ENCODE measurements around the gene SDHA.
"Not testable (repeated sequence)": the region's sequence is repeated elsewhere in the genome, so short reads cannot be mapped to it uniquely, and the experiment has no call there.

The SDHA gene

DNA sequence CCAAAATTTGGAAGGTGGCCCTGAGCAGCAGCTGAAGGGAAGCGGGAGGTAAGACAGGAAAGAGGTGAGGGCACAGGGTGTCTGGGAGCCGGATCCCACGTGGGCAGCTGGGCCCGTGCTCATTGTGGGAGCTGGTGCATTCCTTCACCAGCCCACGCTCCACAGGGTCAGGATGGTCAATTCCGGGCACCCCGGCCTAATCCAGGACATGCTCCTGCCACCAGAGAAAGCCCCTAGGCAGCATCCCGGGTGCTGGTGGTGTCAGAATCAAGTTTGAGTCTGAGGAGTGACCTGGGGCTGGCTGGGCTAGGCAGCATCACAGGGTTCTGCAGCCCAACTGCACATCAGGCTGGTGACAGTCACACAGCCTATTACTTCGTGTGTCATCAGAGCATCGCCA, 46.2 kb downstream of the SDHA start:
- Mint-ChIP-seq H3K36me3 (ENCODE audit: low read depth) (peaks cover 24% of the 10 kb centered on the region), H3K4me1 (ENCODE audit: low read depth) (peaks cover 1% of the 10 kb centered on the region), H3K27me3 (ENCODE audit: low read depth) (no peaks in the 10 kb centered on the region), H3K27ac (no peak overlapping the region), H3K4me3 (no peak overlapping the region), H3K9me3 (peaks cover 4% of the 10 kb centered on the region)

DNA sequence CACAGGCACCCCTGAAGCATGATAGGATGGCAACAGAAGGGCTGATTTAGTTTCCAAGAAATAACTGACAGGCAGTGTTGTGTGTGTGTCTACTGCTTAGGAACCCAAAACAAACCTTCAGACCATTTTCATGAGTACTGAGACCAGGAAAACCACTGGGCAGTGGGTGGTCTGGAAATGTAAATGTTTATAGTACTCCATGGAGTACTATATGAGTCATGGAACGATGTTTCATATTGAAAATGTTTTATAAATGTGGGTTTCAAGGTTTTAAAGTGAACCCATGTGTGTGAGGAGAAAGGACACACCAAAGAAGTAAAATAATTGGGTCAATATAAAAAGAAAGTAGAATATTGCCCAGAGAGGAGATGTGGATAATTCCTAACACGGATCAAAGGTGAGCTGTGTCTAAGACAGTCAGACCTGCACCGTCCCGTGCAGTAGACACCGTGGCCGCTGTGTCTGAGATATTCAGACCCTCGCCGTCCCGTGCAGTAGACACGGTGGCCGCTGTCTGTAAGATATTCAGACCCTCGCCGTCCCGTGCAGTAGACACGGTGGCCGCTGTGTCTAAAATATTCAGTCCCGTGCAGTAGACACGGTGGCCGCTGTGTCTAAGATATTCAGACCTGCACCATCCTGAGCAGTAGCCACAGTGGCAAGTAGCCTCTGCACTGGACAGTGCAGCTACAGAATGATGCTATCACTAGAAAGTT, 48.3 kb downstream of the SDHA start:
- not testable (repeated sequence) for H3K27me3 Mint-ChIP-seq (ENCODE audit: low read depth); H3K4me3 Mint-ChIP-seq; H3K27ac Mint-ChIP-seq; H3K9me3 Mint-ChIP-seq; H3K4me1 Mint-ChIP-seq (ENCODE audit: low read depth)
- peaks cover 27% of the 10 kb centered on the region for H3K36me3 Mint-ChIP-seq (ENCODE audit: low read depth)

DNA sequence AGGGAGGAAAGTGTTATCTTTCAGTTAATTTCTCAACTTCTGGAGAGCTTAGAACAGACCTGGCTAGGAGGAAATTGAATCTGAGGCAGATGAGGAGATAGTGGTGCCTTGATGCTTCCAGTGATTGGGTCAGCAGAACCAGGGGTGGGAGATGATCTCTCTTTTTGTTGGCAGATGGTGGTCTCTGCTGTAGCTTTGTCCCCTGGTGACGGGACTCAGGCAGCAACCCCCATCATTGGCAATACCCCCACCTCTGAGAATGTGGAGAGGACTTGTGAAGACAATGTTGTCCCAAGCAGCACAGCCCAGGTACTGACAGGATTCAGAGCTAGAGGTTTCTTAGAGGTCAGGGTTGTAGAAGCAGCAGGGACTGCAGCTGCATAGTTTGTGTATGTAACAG, 49.6 kb downstream of the SDHA start:
- no peaks in the 10 kb centered on the region for H3K27me3 Mint-ChIP-seq (ENCODE audit: low read depth)
- H3K36me3 Mint-ChIP-seq (ENCODE audit: low read depth): peaks cover 23% of the 10 kb centered on the region
- no peak overlapping the region for H3K4me3 Mint-ChIP-seq
- H3K27ac Mint-ChIP-seq: no peak overlapping the region
- peaks cover 13% of the 10 kb centered on the region for H3K4me1 Mint-ChIP-seq (ENCODE audit: low read depth)
- H3K9me3 Mint-ChIP-seq: no peaks in the 10 kb centered on the region

DNA sequence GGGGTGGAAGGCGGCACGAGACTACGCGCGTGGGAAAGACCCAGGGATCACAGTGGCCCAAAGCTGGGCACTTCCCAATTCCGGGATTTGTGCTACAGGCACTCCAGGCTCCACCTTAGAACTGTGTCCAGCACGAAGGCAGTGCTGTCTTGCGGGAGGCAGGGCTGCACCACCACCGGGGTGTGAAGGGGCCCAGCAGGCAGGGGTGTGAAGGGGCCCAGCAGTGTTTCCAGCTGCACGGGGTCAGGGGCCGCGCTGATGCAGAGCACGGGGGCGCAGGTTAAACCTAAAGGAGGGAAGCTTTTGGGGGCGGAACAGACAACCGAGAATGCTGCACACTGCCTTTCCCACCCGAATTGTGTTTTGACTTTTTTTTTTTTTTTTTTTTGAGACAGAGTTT, 52.2 kb downstream of the SDHA start:
- Mint-ChIP-seq H3K27ac (peak overlapping the region; percentile 49), H3K27me3 (ENCODE audit: low read depth) (no peaks in the 10 kb centered on the region), H3K4me3 (peak overlapping the region; percentile 56), H3K9me3 (no peaks in the 10 kb centered on the region), H3K4me1 (ENCODE audit: low read depth) (peaks cover 29% of the 10 kb centered on the region), H3K36me3 (ENCODE audit: low read depth) (peaks cover 15% of the 10 kb centered on the region)

DNA sequence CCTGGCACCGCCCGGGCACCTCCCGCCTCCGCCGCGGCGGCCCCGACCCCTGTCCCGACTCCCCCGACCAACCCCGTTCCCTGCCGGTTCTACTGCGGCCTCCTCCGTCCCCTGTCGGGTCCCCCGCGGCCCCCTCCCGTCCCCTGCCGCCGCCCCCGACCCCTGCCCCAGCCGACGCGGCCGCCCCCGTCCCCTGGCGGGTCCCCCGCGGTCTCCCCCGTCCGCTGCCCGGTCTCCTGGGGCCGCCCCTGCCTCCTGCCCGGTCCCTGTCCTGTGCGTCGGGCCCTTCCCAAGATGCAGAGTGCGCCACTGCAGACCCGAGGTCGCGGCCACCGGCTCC, 53.7 kb downstream of the SDHA start:
- H3K27me3 Mint-ChIP-seq (ENCODE audit: low read depth); H3K9me3 Mint-ChIP-seq: not testable (repeated sequence)
- peaks cover 14% of the 10 kb centered on the region for H3K36me3 Mint-ChIP-seq (ENCODE audit: low read depth)
- peaks cover 30% of the 10 kb centered on the region for H3K4me1 Mint-ChIP-seq (ENCODE audit: low read depth)
- peak overlapping the region; percentile 91 for H3K27ac Mint-ChIP-seq
- H3K4me3 Mint-ChIP-seq: peak overlapping the region; percentile 96

DNA sequence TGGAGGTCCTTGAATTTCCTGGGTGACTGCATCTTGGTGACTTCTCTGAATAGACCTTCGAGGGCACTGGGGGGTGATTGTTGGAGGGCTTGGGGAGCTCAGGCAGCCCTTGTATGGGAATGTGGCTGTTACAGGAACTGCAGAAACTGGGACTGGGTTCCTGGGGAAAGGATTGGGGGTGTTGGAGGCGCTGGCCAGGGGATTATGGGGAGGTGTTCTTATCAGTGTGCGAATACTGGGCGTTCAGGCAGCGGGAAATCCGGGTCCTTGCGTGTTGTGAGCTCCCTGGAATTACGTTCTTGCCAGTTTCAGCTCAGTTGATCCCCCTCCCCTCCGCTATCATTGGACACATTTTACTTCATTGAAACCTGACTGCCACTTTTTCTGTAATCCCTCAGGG, 55.0 kb downstream of the SDHA start:
- Mint-ChIP-seq H3K4me3 (peak overlapping the region; percentile 96), H3K36me3 (ENCODE audit: low read depth) (peaks cover 12% of the 10 kb centered on the region), H3K4me1 (ENCODE audit: low read depth) (peaks cover 31% of the 10 kb centered on the region), H3K27ac (peak overlapping the region; percentile 77)
- H3K9me3 Mint-ChIP-seq; H3K27me3 Mint-ChIP-seq (ENCODE audit: low read depth): not testable (repeated sequence)

DNA sequence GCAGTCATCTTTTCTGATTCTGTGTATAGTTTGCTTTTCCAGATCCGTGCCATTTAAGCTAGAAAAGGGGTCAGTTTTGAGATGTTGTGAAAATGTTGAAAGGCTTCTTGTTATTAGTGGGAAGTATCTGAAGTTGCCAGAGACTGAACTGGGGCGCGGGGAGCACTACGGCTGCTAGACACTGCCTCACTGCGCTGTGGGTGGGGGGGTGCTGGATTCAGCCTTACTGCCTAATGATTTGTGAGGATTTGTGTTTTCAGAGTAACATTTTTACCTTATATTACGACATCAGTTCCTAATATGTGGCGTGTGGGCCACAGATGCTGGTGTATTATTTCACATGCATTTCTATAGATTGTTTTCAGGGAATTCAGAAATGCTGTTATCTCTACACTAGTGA, 55.4 kb downstream of the SDHA start:
- Mint-ChIP-seq H3K4me1 (ENCODE audit: low read depth) (peaks cover 31% of the 10 kb centered on the region), H3K27ac (peak overlapping the region; percentile 5), H3K4me3 (peak overlapping the region; percentile 96), H3K36me3 (ENCODE audit: low read depth) (peaks cover 12% of the 10 kb centered on the region)
- H3K27me3 Mint-ChIP-seq (ENCODE audit: low read depth); H3K9me3 Mint-ChIP-seq: not testable (repeated sequence)

DNA sequence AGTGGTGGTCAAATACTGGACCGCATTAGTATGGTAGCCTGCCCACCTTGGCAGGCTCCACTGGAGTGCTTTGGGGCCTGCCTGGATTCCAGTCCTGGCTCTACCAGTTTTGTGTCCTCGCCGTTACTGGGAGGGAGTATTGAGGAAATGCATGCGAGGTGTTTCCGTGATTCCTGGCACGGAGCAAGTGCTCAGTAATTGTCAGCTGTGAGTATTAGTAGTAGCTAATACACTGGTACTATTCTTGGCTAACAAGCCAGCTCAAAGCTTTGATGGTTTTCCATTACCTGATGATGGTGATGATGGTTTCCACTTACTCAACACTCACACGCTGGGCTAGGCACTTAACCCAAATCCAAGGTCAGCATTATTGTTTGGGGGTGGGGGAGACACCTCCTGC, 56.2 kb downstream of the SDHA start:
- Mint-ChIP-seq H3K36me3 (ENCODE audit: low read depth) (peaks cover 12% of the 10 kb centered on the region), H3K4me1 (ENCODE audit: low read depth) (peaks cover 31% of the 10 kb centered on the region)
- not testable (repeated sequence) for H3K9me3 Mint-ChIP-seq; H3K4me3 Mint-ChIP-seq; H3K27ac Mint-ChIP-seq; H3K27me3 Mint-ChIP-seq (ENCODE audit: low read depth)

DNA sequence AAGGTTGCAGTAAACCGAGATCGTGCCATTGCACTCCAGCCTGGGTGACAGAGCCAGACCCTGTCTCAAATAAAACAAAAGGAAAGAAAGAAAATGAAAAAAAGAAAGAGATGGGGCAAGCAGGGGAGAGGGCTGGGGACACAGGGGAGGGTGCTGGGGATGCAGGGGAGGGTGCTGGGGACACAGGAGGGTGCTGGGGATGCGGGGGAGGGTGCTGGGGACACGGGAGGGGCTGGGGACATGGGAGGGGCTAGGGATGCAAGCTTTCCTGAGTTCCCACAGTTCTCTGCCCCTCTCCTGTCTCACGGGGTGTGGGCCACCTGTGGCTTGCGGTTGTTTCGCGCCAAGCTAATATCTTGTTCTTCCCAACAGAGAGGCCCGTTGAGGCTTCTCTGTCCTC, 60.5 kb downstream of the SDHA start:
- peaks cover 21% of the 10 kb centered on the region for H3K4me1 Mint-ChIP-seq (ENCODE audit: low read depth)
- no peak overlapping the region for H3K27ac Mint-ChIP-seq
- H3K9me3 Mint-ChIP-seq: no peaks in the 10 kb centered on the region
- H3K36me3 Mint-ChIP-seq (ENCODE audit: low read depth): peaks cover 9% of the 10 kb centered on the region
- H3K4me3 Mint-ChIP-seq: no peak overlapping the region
- H3K27me3 Mint-ChIP-seq (ENCODE audit: low read depth): no peaks in the 10 kb centered on the region

DNA sequence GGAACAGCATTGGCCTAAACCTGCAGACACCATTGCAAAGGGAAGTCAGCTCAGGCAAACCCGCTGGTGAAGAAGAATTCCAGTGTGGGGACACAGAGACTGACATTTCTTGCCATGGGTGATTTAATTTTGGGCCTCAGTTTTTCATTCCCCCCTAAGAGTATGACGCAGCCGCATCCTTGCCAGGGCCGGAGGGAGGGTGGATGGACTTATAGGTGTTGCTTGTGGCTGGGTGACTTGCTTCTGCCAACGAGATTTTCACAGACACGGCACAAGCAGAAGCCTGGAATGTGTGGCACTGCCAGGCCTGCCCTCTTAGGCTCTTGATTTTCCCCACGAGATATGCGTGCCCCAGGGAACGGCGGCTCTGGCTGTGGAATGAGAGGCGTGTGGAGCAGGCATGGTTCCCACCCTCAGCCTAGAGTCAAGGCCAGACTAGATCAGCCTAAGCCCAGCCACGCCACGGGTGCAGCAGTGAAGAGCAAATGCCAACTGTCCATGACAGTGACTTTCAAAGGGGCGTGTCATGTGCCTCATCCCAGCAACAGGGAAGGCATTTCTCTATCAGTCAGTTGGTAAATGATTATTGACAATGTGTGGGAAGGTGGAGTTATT, 61.0 kb downstream of the SDHA start:
- peaks cover 17% of the 10 kb centered on the region for H3K4me1 Mint-ChIP-seq (ENCODE audit: low read depth)
- not testable (repeated sequence) for H3K27ac Mint-ChIP-seq; H3K4me3 Mint-ChIP-seq; H3K27me3 Mint-ChIP-seq (ENCODE audit: low read depth); H3K9me3 Mint-ChIP-seq
- peaks cover 13% of the 10 kb centered on the region for H3K36me3 Mint-ChIP-seq (ENCODE audit: low read depth)

DNA sequence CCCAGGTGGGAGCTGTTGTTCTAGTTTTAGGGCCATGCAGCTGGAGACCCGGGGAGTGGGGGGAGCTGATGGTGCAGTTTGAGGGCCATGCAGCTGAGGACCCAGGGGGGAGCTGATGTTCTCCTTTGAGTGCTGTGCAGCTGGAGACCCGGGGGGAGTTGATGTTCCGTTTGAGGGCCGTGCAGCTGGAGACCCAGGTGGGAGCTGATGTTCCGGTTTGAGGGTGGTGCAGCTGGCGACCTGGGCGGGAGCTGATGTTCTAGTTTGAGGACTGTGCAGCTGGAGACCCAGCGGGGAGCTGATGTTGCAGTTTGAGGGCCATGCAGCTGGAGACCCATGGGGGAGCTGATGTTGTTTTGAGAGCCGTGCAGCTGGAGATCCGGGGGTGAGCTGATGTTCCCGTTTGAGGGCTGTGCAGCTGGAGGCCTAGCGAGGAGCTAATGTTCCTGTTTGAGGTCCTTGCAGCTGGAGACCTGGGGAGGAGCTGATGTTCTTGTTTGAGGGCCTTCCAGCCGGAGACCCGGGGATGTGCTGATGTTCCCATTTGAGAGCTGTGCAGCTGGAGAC, 68.0 kb downstream of the SDHA start:
- Mint-ChIP-seq H3K4me3 (no peak overlapping the region), H3K27ac (no peak overlapping the region), H3K9me3 (no peaks in the 10 kb centered on the region), H3K36me3 (ENCODE audit: low read depth) (peaks cover 21% of the 10 kb centered on the region), H3K27me3 (ENCODE audit: low read depth) (no peaks in the 10 kb centered on the region), H3K4me1 (ENCODE audit: low read depth) (peaks cover 12% of the 10 kb centered on the region)

DNA sequence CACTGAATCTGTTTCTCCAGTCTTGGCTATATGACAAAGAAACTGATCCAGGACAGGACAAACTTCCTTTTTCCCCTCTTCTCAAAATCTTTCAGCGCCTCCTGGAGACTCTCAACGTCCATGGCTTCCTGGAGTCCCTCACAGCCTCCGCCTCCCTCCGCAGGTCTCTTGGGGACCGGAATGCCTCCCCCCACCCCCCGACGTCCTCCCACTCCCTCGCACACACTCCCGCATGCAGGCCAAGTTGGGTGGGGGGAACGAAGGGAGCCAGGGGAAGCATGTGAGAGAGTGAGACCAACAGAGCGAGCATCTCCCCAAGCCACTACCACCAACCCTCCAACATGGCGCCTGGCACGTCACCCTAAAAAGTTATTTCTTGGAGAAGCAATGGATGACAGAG, 72.1 kb downstream of the SDHA start:
- not testable (repeated sequence) for H3K4me1 Mint-ChIP-seq (ENCODE audit: low read depth); H3K9me3 Mint-ChIP-seq; H3K27ac Mint-ChIP-seq; H3K27me3 Mint-ChIP-seq (ENCODE audit: low read depth); H3K4me3 Mint-ChIP-seq
- H3K36me3 Mint-ChIP-seq (ENCODE audit: low read depth): peaks cover 21% of the 10 kb centered on the region

DNA sequence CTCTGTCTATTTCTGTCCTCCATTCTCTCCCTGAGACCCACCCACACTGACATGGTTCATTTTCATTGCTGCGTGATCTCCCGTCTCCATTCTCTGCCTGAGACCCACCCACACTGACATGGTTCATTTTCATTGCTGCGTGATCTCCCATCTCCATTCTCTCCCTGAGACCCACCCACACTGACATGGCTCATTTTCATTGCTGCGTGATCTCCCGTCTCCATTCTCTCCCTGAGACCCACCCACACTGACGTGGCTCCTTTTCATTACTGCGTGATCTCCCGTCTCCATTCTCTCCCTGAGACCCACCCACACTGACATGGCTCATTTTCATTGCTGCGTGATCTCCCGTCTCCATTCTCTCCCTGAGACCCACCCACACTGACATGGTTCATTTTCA, 73.2 kb downstream of the SDHA start:
- H3K27me3 Mint-ChIP-seq (ENCODE audit: low read depth); H3K9me3 Mint-ChIP-seq; H3K4me3 Mint-ChIP-seq; H3K27ac Mint-ChIP-seq: not testable (repeated sequence)
- peaks cover 11% of the 10 kb centered on the region for H3K4me1 Mint-ChIP-seq (ENCODE audit: low read depth)
- peaks cover 20% of the 10 kb centered on the region for H3K36me3 Mint-ChIP-seq (ENCODE audit: low read depth)

DNA sequence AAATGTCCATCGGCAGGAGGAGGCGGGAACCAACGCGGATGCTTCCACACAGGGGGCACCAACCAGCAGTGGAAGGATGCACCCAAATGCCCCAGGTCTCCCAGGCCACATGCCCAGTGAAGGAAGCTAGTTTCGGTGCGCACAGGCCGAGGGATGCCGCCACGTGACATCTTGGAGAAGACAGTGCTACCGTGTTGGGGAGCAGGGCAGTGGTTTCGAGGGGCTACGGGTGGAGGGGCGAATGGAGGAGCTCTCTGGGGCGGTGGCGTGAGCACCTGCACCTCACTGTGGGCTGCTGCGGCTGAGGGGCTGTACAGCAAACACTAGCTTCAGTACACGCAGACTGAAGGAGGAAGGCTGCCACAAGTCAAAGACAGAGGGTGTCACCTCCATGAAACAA, 76.7 kb downstream of the SDHA start:
- not testable (repeated sequence) for H3K9me3 Mint-ChIP-seq, H3K27ac Mint-ChIP-seq

DNA sequence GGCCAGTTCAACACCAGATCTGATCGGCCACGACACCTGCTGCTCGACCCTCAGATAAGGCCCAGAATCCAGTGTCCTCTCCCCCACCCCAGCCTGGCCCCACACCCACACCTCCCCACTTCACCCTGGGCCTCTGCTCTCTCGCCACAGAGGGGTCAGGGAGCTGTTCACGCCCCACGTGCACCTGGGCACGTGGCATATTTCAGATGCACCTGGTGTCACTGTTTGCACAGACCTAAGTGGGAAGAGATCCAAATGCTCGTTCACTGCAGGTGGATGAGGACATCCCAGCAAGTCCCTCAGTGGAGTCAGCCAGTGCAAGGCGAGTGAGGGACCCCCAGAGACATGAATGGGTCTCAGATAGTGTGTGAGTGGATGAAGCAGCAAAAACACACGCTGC, 78.1 kb downstream of the SDHA start:
- Mint-ChIP-seq H3K4me1 (ENCODE audit: low read depth) (peaks cover 23% of the 10 kb centered on the region), H3K4me3 (peak overlapping the region; percentile 9)
- not testable (repeated sequence) for H3K27me3 Mint-ChIP-seq (ENCODE audit: low read depth); H3K36me3 Mint-ChIP-seq (ENCODE audit: low read depth); H3K27ac Mint-ChIP-seq; H3K9me3 Mint-ChIP-seq

More for the DNA sequence above, 76.7 kb downstream of the SDHA start:
- H3K4me1 Mint-ChIP-seq (ENCODE audit: low read depth): peaks cover 24% of the 10 kb centered on the region
- not testable (repeated sequence) for H3K4me3 Mint-ChIP-seq; H3K27me3 Mint-ChIP-seq (ENCODE audit: low read depth)
- H3K36me3 Mint-ChIP-seq (ENCODE audit: low read depth): peaks cover 12% of the 10 kb centered on the region

Measured in T-helper 1 cell treated with Interleukin-12 subunit alpha and Interleukin-12 subunit beta and Interleukin-4 antibody, amounts not matched to agents 30 μg/mL and 1 μg/mL, for 36 hours (primary cell).